A549 (cell line): ENCODE measurements around the gene NCEH1. TPM values are rescaled to one million over a fixed set of nuclear protein-coding genes. Genes with fewer than 3 reads are reported as not detected.
A peak's percentile ranks its signal among the peaks of the same experiment; 100 is the strongest.

Experiments
- ATAC-seq, 2 experiments: fragments of 200-7000 bp in 1 of 2; fragments of >200 bp in 1 of 2; cut with Nextera tagmentation in 1 of 2; cut with Tn5 transposase in 1 of 2; 3 replicates each; pipeline versions ENCODE4 v1.8.0 to v1.9.1; 2018 to 2020; ENCODE audit warnings: mild to moderate bottlenecking in 1 of 2, moderate library complexity in 1 of 2
- CTCF ChIA-PET: fragments of 300-600 bp; sonication (Branson Sonifier 250); formaldehyde crosslinking; extraction: SDS; loops from one replicate; lab custom pipeline; 2021; ENCODE audit warnings: antibody characterized with exemption, inconsistent platforms; lab: Yijun Ruan, JAX
- POLR2A ChIA-PET: fragments of 350-600 bp; formaldehyde crosslinking; extraction: SDS; loops from one replicate; lab custom pipeline; 2021; ENCODE audit warnings: antibody characterized with exemption, inconsistent platforms; lab: Yijun Ruan, JAX
- DNase-seq, 2 experiments: peaks; one replicate each; pipeline versions ENCODE4 v3.0.0 to v3.0.0-alpha.2; 2011 to 2016; ENCODE audit warnings: low read depth in 1 of 2, low spot score in 1 of 2
- FAIRE-seq: peaks from 2 replicates; lab custom pipeline; 2011; peaks lifted over from hg19 to GRCh38; lab: Jason Lieb, UNC
- H3K27ac ChIP-seq, 2 experiments: fragments of >200 bp; sonication (Bioruptor Twin); formaldehyde crosslinking; 3 replicates each; pipeline ENCODE4 v1.5.1; 2016 to 2017
- H3K4me1 ChIP-seq: fragments of >200 bp; sonication (Bioruptor Twin); formaldehyde crosslinking; 3 replicates; pipeline ENCODE4 v1.6.1; 2016
- H3K4me2 ChIP-seq: fragments of >200 bp; sonication (Bioruptor Twin); formaldehyde crosslinking; 3 replicates; pipeline ENCODE4 v1.6.1; 2016
- H3K4me3 ChIP-seq: fragments of >200 bp; sonication (Bioruptor Twin); formaldehyde crosslinking; 3 replicates; pipeline ENCODE4 v1.5.1; 2016
- H3K9me3 ChIP-seq: fragments of >200 bp; sonication (Bioruptor Twin); formaldehyde crosslinking; 3 replicates; pipeline ENCODE4 v1.6.1; 2016
- CEBPB ChIP-seq, 2 experiments: fragments of >200 bp in 1 of 2; sonication (Bioruptor Twin) in 1 of 2; formaldehyde crosslinking in 1 of 2; IDR thresholded peaks; 2 replicates each; pipeline ENCODE4 v1.6.1; 2012 to 2016
- EHMT2 ChIP-seq: fragments of 200-600 bp; sonication (generic); IDR thresholded peaks from 2 replicates; pipeline ENCODE4 v1.6.1; 2016; ENCODE audit warnings: antibody characterized with exemption, low read depth, mild to moderate bottlenecking, moderate library complexity
- ESRRA ChIP-seq: fragments of 150-350 bp; IDR thresholded peaks from 2 replicates; pipeline ENCODE4 v1.6.1; 2014; ENCODE audit warnings: mild to moderate bottlenecking, low read length, borderline replicate concordance
- FOSL2 ChIP-seq, 2 experiments: fragments of 450-650 bp in 1 of 2; fragments of >200 bp in 1 of 2; sonication (Bioruptor Twin) in 1 of 2; formaldehyde crosslinking; IDR thresholded peaks; 2 replicates each; pipeline versions ENCODE4 v1.5.0 to v1.6.1; 2016 to 2020; ENCODE audit warnings: mild to moderate bottlenecking in 1 of 2, moderate library complexity in 1 of 2
- HDAC2 ChIP-seq: fragments of 200-600 bp; sonication (generic); IDR thresholded peaks from 2 replicates; pipeline ENCODE4 v1.6.1; 2016
- HEYL ChIP-seq: fragments of 250-450 bp; sonication (Bioruptor Pico); IDR thresholded peaks from 2 replicates; pipeline ENCODE4 v1.8.0; 2021; ENCODE audit warnings: mild to moderate bottlenecking, moderate library complexity
- HOXB5 ChIP-seq: fragments of 250-450 bp; sonication (Bioruptor Pico); IDR thresholded peaks from 2 replicates; pipeline ENCODE4 v1.5.0; 2020; ENCODE audit warnings: mild to moderate bottlenecking, moderate library complexity
- JUN ChIP-seq, 2 experiments: fragments of >200 bp; sonication (Bioruptor Twin); formaldehyde crosslinking; IDR thresholded peaks; 2 replicates in 1 of 2; 3 replicates in 1 of 2; pipeline ENCODE4 v1.6.1; 2016 to 2017
- KDM1A ChIP-seq: fragments of 200-600 bp; sonication (generic); IDR thresholded peaks from 2 replicates; pipeline ENCODE4 v1.6.1; 2016; ENCODE audit warnings: low read depth, mild to moderate bottlenecking
- KDM5A ChIP-seq: fragments of 200-600 bp; sonication (generic); IDR thresholded peaks from 2 replicates; pipeline ENCODE4 v1.6.1; 2016; ENCODE audit warnings: antibody characterized with exemption, mild to moderate bottlenecking
- MAX ChIP-seq: IDR thresholded peaks from 2 replicates; pipeline ENCODE4 v1.6.1; 2012
- NFE2L2 ChIP-seq: fragments of 150-350 bp; conservative IDR thresholded peaks from 2 replicates; pipeline ENCODE4 v1.6.1; 2014; ENCODE audit warnings: low read length
- NPAS2 ChIP-seq: fragments of 250-450 bp; sonication (Bioruptor Pico); IDR thresholded peaks from 2 replicates; pipeline ENCODE4 v1.8.0; 2022; ENCODE audit warnings: mild to moderate bottlenecking, moderate library complexity, borderline replicate concordance
- PBX3 ChIP-seq: IDR thresholded peaks from 2 replicates; pipeline ENCODE4 v1.6.1; 2012
- PHF8 ChIP-seq: fragments of 200-600 bp; sonication (generic); IDR thresholded peaks from 2 replicates; pipeline ENCODE4 v1.6.1; 2016; ENCODE audit warnings: low read depth, mild to moderate bottlenecking, antibody characterized with exemption, moderate library complexity, borderline replicate concordance
- RAD21 ChIP-seq, 2 experiments: fragments of >200 bp in 1 of 2; sonication (Bioruptor Twin) in 1 of 2; formaldehyde crosslinking in 1 of 2; IDR thresholded peaks in 1 of 2; conservative IDR thresholded peaks in 1 of 2; 2 replicates in 1 of 2; 3 replicates in 1 of 2; pipeline ENCODE4 v1.6.1; 2012 to 2018; ENCODE audit warnings: inconsistent platforms in 1 of 2
- RARB ChIP-seq: fragments of 250-450 bp; sonication (Bioruptor Pico); IDR thresholded peaks from 2 replicates; pipeline ENCODE4 v1.8.0; 2021; ENCODE audit warnings: mild to moderate bottlenecking, moderate library complexity
- REST ChIP-seq: fragments of 200-600 bp; sonication (generic); IDR thresholded peaks from 2 replicates; pipeline ENCODE4 v1.6.1; 2016; ENCODE audit warnings: antibody characterized with exemption, mild to moderate bottlenecking, moderate library complexity
- RFX5 ChIP-seq: fragments of 450-650 bp; IDR thresholded peaks from 2 replicates; pipeline ENCODE4 v1.7.1; 2014; ENCODE audit warnings: antibody characterized with exemption, mild to moderate bottlenecking, moderate library complexity
- RNF2 ChIP-seq: fragments of 200-600 bp; sonication (generic); IDR thresholded peaks from 2 replicates; pipeline ENCODE4 v1.6.1; 2016; ENCODE audit warnings: low read depth, mild to moderate bottlenecking, antibody characterized with exemption, moderate library complexity, borderline replicate concordance
- TFCP2L1 ChIP-seq: fragments of 250-450 bp; sonication (Bioruptor Pico); IDR thresholded peaks from 2 replicates; pipeline ENCODE4 v1.5.0; 2021; ENCODE audit warnings: mild to moderate bottlenecking
- ZC3H11A ChIP-seq: fragments of 450-650 bp; IDR thresholded peaks from 2 replicates; pipeline ENCODE4 v1.6.1; 2014; ENCODE audit warnings: antibody characterized with exemption, mild to moderate bottlenecking
- whole genome bisulfite sequencing: methylation state at CpG from one replicate; pipeline ENCODE4 v1.1.6; 2017; ENCODE audit errors: missing lambda C conversion rate; 5-methylcytosine and 5-hydroxymethylcytosine counted together
- polyA plus RNA-seq, 4 experiments: library from polyadenylated mRNA; depleted of rRNA in 3 of 4; stranded (reverse); fragments of >200 nt; fragmentation: RNase III in 1 of 4; extraction: RNeasy Plus Mini Kit Qiagen cat#74134 plus additional on column Dnase treatment in 1 of 4; gene quantifications; 2 replicates in 3 of 4; 3 replicates in 1 of 4; pipeline ENCODE4 v1.2.3, GENCODE V29; 2011 to 2017
- TF ChIP-seq, protein P1 (sequence below): IDR thresholded peaks from 2 replicates; pipeline ENCODE4 v1.6.1; 2012; ENCODE audit warnings: low read depth, borderline replicate concordance
- TF ChIP-seq, protein P2 (sequence below): fragments of >200 bp; sonication (Bioruptor Twin); formaldehyde crosslinking; IDR thresholded peaks from 2 replicates; pipeline ENCODE4 v1.6.1; 2016

Gene NCEH1
- polyA plus RNA-seq, 2 of the 4 experiments (the other 2 are of a cell fraction) = 21.4 to 33.2 TPM

GRCh38 chr3:172687501-172687900 is 23.4 kb downstream of the NCEH1 start:
- CTCF ChIA-PET = interaction anchor here (1.0 to 4.5 kb wide), 4 partner anchors 11 to 91 kb away, joined by 3 to 23 read pairs (median 7); partner anchors contain the start of gene ECT2
- H3K27ac ChIP-seq = no peak overlapping the region
- ATAC-seq (no peak), FAIRE-seq (no peak), DNase-seq (no peak)
- WGBS = 94% methylated on average over 3 of the region's 3 CpGs
- TF ChIP-seq KDM1A = no peak
- TF ChIP-seq NPAS2 (CRISPR knock-in tag) = no peak
- no peak for TF ChIP-seq NFE2L2
- TF ChIP-seq PBX3 = no peak
- TF ChIP-seq, protein P1, sequence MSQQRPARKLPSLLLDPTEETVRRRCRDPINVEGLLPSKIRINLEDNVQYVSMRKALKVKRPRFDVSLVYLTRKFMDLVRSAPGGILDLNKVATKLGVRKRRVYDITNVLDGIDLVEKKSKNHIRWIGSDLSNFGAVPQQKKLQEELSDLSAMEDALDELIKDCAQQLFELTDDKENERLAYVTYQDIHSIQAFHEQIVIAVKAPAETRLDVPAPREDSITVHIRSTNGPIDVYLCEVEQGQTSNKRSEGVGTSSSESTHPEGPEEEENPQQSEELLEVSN = no peak
- TF ChIP-seq MAX = no peak
- no peak for TF ChIP-seq RFX5
- TF ChIP-seq PHF8 = no peak
- TF ChIP-seq CEBPB (IDR thresholded peaks at IDR 0.05) = no peak
- no peak for TF ChIP-seq HEYL (CRISPR knock-in tag)
- TF ChIP-seq ZC3H11A = no peak
- TF ChIP-seq HDAC2 = no peak
- TF ChIP-seq REST = no peak
- no peak for TF ChIP-seq EHMT2
- TF ChIP-seq RAD21 (conservative IDR thresholded peaks at IDR 0.05 in 1 of 2, IDR thresholded peaks at IDR 0.05 in 1 of 2) = no peak
- no peak for TF ChIP-seq RNF2
- TF ChIP-seq HOXB5 (CRISPR knock-in tag) = no peak
- TF ChIP-seq RARB = no peak
- TF ChIP-seq FOSL2 (IDR thresholded peaks at IDR 0.05) = no peak
- TF ChIP-seq FOSL2 (CRISPR knock-in tag; IDR thresholded peaks at IDR 0.05) = no peak
- H3K4me2 ChIP-seq = no peak overlapping the region
- H3K4me1 ChIP-seq = peaks cover 34% of the 10 kb centered on the region
- H3K4me3 ChIP-seq = no peak overlapping the region
- POLR2A ChIA-PET = no interaction called here
- no peaks in the 10 kb centered on the region for H3K9me3 ChIP-seq

DNA sequence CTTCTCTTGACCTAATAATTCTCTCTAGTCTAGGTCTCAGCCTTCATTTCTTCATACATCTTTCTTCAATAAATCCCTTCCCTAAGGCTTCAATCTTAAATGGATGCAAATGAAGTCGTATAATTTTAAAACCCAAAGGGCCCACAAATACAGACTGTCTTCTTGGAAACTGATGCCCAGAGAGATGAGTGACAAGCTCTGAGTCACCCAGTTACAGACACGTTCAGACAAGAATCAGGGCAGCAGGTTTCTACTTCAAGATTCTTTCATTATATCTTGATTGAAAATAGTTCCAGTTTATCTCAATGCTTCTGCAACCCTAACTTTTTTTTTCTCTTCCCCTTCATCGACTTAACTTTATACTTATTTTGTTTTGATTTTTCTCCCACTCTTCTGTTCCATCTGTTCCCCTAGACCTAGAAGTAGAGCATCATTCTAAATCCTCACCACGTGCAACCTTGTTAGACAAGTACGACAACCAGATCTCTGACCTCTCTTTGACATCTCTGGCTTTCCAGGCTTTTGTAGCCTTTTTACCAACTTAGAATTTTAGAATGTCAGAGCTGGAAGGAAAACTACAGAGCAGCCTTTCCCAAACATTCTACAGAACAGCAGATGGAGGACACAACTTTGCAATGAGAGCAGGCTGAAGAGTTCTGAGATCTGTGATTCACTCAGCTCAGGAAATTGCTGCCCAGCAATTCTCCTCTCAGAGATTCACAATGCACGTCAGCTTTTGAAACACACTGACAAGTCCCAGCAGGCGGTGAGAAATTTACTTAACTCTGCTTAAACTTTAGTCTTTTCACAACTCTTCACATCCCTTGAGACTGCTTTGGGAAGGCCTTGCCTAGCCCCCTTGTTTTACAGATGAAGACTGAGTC is 25.3 kb downstream of the NCEH1 start:
- Histone ChIP-seq H3K4me3 (no peak overlapping the region), H3K4me2 (0 out of 3 replicates have a peak overlapping the region, but pooled peaks have one; percentile 1), H3K27ac (peak overlapping the region in 1 of 2 experiments; percentile 58; a peak in 3 of 6 replicates), H3K9me3 (no peaks in the 10 kb centered on the region), H3K4me1 (peaks cover 22% of the 10 kb centered on the region)
- ATAC-seq = 0 out of 6 replicates have a peak, but pooled peaks of 1 of the 2 experiments have one; percentile 21
- no peak for FAIRE-seq
- 69% methylated on average over 7 of the region's 7 CpGs for WGBS
- DNase-seq = no peak
- ChIA-PET POLR2A (no interaction called here), CTCF (interaction anchor here (0.6 to 4.5 kb wide), 7 partner anchors 9 to 159 kb away, joined by 3 to 23 read pairs (median 3); partner anchors contain the start of gene ECT2)
- TF ChIP-seq HEYL (CRISPR knock-in tag) (no peak), TFCP2L1 (CRISPR knock-in tag) (no peak), JUN (IDR thresholded peaks at IDR 0.05) (no peak), ESRRA (no peak), KDM5A (no peak), MAX (no peak)
- TF ChIP-seq, protein P2, sequence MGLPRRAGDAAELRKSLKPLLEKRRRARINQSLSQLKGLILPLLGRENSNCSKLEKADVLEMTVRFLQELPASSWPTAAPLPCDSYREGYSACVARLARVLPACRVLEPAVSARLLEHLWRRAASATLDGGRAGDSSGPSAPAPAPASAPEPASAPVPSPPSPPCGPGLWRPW = no peak
